ENCODE results near the gene LGALS9B.
"Not testable (repeated sequence)": the region's sequence is repeated elsewhere in the genome, so short reads cannot be mapped to it uniquely, and the experiment has no call there.

The LGALS9B gene

GRCh38 chr17:20433382-20433781 is 34.0 kb downstream of the LGALS9B start:
- H3K4me3 ChIP-seq (ENCODE audit: low read depth, low read length); DNase-seq (ENCODE audit: low read depth): not testable (repeated sequence)

GRCh38 chr17:20427264-20427663 is 40.1 kb downstream of the LGALS9B start:
- H3K4me3 ChIP-seq (ENCODE audit: low read depth, low read length); DNase-seq (ENCODE audit: low read depth): not testable (repeated sequence)

GRCh38 chr17:20422826-20423225 is 44.5 kb downstream of the LGALS9B start:
- not testable (repeated sequence) for H3K4me3 ChIP-seq (ENCODE audit: low read depth, low read length); DNase-seq (ENCODE audit: low read depth)

GRCh38 chr17:20418838-20419237 is 48.5 kb downstream of the LGALS9B start:
- DNase-seq (ENCODE audit: low read depth); H3K4me3 ChIP-seq (ENCODE audit: low read depth, low read length): not testable (repeated sequence)

GRCh38 chr17:20417492-20418080 is 49.8 kb downstream of the LGALS9B start:
- DNase-seq (ENCODE audit: low read depth) = not testable (repeated sequence)

GRCh38 chr17:20416381-20416911 is 50.9 kb downstream of the LGALS9B start:
- H3K4me3 ChIP-seq (ENCODE audit: low read depth, low read length); DNase-seq (ENCODE audit: low read depth): not testable (repeated sequence)

More at GRCh38 chr17:20417492-20418080, 49.8 kb downstream of the LGALS9B start:
- not testable (repeated sequence) for H3K4me3 ChIP-seq (ENCODE audit: low read depth, low read length)

- DNase-seq (ENCODE audit: low read depth); H3K4me3 ChIP-seq (ENCODE audit: low read depth, low read length): not testable (repeated sequence)
Measured at GRCh38 chr17:20415479-20415878, 51.9 kb downstream of the LGALS9B start.

GRCh38 chr17:20401306-20402022 is 65.9 kb downstream of the LGALS9B start:
- DNase-seq (ENCODE audit: low read depth); H3K4me3 ChIP-seq (ENCODE audit: low read depth, low read length): not testable (repeated sequence)

- not testable (repeated sequence) for H3K4me3 ChIP-seq (ENCODE audit: low read depth, low read length); DNase-seq (ENCODE audit: low read depth)
Measured at GRCh38 chr17:20400559-20401305, 66.6 kb downstream of the LGALS9B start.
